T47D (cell line): ENCODE measurements around the gene CHST11.
"Not testable (repeated sequence)": the region's sequence is repeated elsewhere in the genome, so short reads cannot be mapped to it uniquely, and the experiment has no call there.

Experiments
- DNase-seq, 2 experiments: peaks; one replicate each; pipeline versions ENCODE4 v3.0.0 to v3.0.0-alpha.2; 2011 to 2012; ENCODE audit warnings: low read depth in 1 of 2, low spot score in 1 of 2
- JUND ChIP-seq: IDR thresholded peaks from 2 replicates; pipeline ENCODE4 v1.6.1; 2012; ENCODE audit warnings: low read depth
- in situ Hi-C: cut with HindIII; loops from 2 replicates; pipeline ENCODE4 v1.10.0; 2016; ENCODE audit warnings: low sequenced_read_pairs, low pct_unique_long_range_greater_than_20kb

CHST11 gene

DNA sequence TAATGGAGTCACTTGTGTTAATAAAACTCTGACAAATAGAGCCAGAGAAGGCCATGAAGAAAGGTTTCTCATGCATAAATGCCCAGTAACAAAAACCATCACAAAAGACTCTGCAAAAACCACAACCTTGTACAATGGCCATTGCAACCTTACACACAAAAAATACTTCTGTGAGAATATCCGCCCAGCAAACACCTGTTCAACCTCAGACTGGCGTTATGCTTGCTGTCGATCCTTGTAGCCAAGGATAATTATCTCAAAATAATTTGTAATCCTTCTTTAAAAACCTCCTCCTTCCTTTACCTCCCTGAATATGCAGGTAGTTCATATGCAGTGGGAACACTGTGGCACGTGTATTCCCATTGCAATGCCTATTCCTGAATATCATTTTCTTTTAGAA lies 344.3 kb downstream of the CHST11 start:
- in situ Hi-C loops: no loop called here
- no peak for DNase-seq
- TF ChIP-seq JUND: no peak

DNA sequence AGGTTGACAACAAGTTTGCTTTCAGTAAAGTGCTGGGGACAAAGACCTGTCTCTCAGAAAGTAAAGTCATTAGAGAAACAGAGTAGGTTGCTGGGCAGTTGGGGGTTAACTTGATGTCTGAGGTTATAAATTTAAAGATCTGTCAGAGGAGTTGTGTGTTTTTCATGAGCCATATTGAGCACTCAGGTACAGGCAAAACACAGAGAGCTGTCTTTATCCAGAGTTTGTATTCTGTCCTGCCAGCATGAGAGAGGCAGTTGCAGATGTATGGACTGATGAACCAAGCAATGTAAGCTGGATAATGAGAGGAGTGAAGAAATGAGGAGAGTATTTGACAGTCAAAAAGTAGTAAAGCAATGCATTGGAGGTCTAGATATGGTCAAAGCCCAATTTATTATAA lies 344.7 kb downstream of the CHST11 start:
- TF ChIP-seq JUND: no peak
- DNase-seq: no peak
- in situ Hi-C loops: no loop called here

DNA sequence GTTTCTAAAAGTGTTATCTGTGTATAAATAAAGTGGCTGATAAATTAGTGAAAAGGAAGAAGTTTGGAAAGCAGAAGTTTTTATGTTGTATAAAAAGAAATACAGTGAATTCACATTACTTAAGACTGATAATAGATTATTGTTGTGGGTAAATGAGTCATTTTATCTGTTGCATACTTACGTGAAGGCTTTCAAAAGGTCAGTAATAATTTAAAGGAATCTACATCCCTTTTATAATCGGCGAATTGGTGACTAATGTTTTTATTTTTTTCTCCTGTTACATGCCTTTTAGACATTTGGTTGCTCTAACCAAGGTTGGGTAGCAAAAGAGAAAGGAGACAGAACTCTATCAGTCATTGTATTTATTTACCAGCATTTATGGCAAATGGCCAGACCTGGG lies 345.5 kb downstream of the CHST11 start:
- DNase-seq: no peak
- no peak for TF ChIP-seq JUND
- in situ Hi-C loops: no loop called here

DNA sequence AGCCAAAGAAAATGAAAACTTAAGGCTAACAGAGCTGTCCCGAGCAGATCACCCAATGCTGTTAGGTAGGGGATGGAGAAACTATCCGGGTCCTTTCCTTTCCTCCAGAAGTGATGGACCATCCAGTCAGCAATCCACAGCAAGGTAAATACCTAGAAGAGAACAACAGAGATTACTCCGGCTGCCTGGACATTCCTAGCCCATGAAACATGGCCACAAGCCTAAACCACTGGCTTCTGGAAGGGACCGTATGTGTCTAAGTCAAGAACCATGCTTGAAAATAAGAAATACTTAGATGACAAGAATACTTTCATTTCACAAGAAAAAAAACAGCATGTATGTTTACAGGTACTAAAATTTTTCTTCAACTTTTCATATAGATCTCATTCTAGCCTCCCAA lies 348.4 kb downstream of the CHST11 start:
- in situ Hi-C loops: no loop called here
- no peak for DNase-seq
- no peak for TF ChIP-seq JUND

DNA sequence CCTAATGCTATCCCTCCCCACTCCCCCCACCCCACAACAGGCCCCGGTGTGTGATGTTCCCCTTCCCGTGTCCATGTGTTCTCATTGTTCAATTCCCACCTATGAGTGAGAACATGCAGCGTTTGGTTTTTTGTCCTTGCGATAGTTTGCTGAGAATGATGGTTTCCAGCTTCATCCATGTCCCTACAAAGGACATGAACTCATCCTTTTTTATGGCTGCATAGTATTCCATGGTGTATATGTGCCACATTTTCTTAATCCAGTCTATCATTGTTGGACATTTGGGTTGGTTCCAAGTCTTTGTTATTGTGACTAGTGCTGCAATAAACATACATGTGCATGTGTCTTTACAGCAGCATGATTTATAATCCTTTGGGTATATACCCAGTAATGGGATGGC lies 349.4 kb downstream of the CHST11 start:
- in situ Hi-C loops, DNase-seq: not testable (repeated sequence)

DNA sequence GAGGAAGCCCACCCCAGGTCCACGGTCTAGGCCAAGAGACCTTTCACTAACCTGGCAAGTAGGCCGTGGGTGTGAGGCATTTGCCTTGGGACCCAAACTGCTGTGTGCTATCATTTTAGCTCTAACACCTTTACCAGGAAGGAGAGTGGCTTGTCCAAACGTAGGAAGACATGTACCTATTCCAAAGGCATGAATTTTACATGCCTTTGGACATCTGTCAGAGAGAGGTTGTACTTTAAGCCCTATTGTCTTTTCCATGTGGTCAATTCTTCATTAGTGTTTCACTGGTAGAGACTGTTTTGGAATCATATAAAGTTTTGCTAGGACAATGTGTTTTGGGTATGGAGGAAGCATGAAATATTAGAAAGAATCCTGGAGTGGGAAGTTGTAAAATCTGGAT lies 352.5 kb downstream of the CHST11 start:
- no peak for DNase-seq
- TF ChIP-seq JUND: no peak
- in situ Hi-C loops: no loop called here

DNA sequence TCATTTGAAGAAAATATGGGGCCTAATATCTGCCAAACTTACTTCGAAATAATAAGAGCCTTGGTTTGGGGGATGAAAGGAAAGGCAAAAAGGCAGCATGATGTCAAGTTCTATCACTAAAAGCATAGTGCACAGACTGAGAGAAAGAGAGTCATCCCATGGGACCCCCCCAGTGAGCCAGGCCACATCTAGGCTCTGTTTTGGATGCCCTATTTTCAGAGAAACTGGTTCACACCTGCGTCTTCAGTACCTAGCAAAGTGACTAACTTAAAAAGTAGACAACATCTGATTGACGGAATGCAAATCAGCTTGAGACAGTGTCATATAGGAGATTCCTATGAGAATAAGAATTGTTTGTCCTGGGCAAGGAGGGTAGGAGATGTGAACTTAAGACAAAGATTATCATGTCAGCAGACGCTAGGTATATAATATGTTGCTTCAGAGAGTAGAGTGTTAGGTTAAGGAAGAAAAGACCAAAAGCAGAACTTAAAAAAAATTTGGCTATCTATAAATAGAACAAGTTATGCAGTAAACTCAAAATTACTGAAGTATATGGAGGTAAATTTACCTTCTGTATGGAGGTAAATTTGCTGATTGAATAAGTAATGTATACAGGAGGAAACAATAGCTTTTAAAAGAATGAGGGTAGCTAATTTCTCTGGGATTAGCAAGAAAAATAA lies 353.1 kb downstream of the CHST11 start:
- in situ Hi-C loops: no loop called here
- DNase-seq: no peak
- no peak for TF ChIP-seq JUND
